DMS114 treated with DMSO at 0.1 percent for 48 hours (cell line): ENCODE results near the gene LILRA6.
"Not testable (repeated sequence)": the region's sequence is repeated elsewhere in the genome, so short reads cannot be mapped to it uniquely, and the experiment has no call there.

Experiments
- DNase-seq: peaks from one replicate; lab custom pipeline; 2025; ENCODE audit not compliant: unreplicated experiment; lab: John Stamatoyannopoulos, UW

Gene LILRA6

DNA sequence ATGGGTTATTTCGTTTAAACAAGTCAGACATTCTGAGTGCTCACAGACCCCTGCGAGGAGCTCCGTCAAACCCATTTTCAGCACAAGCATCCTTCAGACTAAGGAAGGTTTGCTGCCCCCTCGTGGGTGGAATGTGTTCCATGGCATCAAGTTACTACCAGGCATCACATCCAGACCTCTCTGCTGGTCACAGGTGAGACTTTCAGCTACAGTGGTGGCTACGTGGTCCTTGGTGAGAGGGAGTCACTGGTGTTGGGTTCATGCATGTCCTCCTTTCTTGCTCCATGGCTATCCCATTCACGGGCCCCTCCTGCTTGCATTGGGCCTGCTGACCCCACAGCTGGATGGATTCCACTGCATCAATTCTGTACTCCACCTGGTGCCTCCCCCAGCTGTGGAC is 23.5 kb upstream of the LILRA6 start:
- DNase-seq, result no peak

DNA sequence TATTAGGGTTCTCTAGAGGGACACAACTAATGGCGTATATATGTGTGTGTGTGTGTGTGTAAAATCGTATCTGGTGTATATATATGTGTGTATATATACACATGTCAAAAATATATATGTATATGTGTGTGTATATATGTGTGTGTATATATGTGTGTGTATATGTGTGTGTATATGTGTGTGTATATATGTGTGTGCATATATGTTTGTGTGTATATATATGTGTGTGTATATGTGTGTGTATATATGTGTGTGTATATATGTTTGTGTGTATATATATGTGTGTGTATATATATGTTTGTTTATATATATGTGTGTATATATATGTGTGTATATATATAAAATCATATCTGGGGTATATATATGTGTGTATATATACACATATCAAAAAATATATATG is 19.9 kb upstream of the LILRA6 start:
- no peak for DNase-seq

DNA sequence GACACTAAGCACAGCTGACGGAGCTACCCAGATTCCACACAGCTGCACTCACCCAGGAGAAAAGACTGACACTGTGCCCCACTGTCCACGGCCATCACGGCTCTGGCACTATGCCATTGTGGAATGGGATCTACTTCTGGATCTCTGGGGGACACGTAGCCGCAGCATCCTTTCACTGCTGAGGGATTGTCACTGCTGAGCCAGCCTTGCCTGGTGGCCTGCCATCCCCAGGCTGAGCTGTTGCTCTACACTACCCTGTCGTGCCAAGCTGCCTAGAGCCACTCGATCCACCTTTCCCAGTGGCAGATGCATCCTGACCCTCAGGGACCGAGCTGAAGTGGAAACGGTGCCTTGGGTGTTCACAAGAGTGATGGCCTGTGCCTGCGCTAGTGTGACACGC is 19.5 kb upstream of the LILRA6 start:
- DNase-seq, result no peak

- no peak for DNase-seq
Measured at GRCh38 chr19:54257116-54257480, 14.5 kb upstream of the LILRA6 start, which contains the start of gene LILRB5. Gene LILRB5 (minus strand): TSS chr19:54257273. CDS start chr19:54257193, 80 bp downstream.

DNA sequence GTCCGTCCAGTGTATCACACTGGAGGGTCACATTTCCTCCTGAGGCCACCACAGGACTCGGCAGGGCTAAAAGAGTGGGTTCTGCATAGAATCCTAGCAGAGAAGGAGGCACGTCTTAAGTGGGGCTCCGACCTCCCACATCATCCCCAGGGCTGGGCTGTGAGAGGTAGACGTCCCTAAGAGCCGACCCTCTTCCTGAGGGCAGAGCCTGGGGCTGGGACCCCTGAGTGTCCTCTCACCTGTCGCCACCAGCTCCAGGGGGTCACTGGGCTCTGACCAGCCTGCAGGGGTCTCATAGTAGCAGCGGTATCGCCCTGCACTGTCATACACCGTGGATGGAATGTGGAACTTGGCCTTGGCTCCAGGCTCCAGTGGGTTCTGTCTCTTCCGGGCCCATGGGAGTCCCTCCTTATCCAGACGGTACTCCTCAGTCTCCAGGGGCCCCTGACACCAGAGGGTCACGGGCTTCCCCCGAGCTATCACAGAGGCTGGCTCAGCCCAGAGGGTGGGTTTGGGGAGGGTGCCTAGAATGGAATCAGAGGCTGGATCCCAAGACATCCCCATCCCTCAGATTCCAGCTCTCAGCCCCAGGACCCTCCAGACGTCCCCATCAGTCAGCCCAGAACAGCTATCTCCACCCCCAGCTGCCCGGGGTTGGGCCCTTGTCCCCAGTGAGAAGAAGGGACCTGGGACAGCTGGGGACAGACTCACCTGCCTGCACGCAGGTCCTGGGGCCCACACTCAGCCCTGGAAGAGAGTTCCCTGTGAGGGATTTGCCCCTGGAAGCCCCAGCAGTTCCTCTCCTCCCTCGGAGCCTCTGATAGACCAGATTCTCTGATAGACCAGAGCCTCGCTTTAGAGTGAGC is 13.9 kb upstream of the LILRA6 start:
- no peak for DNase-seq

GRCh38 chr19:54255105-54255775 is 12.7 kb upstream of the LILRA6 start:
- no peak for DNase-seq

GRCh38 chr19:54254195-54254906 is 11.8 kb upstream of the LILRA6 start:
- no peak for DNase-seq

GRCh38 chr19:54253331-54254194 is 11.0 kb upstream of the LILRA6 start:
- no peak for DNase-seq

GRCh38 chr19:54252845-54253244 is 10.3 kb upstream of the LILRA6 start:
- no peak for DNase-seq

DNA sequence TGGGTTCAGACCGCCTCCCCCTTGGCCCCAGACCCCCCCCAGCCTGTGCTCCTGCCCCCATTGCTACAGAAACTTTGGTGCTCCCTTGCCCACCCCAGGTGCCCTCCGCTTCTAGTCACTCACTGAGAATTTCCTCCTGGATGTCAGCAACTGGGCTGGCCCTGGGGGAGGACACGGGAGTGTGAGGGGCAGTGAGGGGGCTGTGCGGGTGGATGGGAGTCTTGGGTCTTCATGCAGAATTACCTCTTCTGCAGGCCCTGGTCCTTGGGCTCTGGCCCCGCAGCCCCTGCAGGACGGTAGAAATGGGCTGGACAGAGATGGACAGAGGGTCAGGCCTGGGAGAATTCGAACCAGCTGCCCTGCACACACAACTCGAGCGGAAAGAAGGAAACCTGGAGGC is 9.7 kb upstream of the LILRA6 start:
- DNase-seq, result no peak

GRCh38 chr19:54248016-54248601 is 5.5 kb upstream of the LILRA6 start:
- DNase-seq, result no peak

- no peak for DNase-seq
Measured at GRCh38 chr19:54247106-54247930, 4.7 kb upstream of the LILRA6 start.

GRCh38 chr19:54245936-54246335 is 3.3 kb upstream of the LILRA6 start:
- no peak for DNase-seq

- DNase-seq, result not testable (repeated sequence)
Measured at GRCh38 chr19:54243809-54244208, 1.2 kb upstream of the LILRA6 start.

GRCh38 chr19:54242234-54242633 is 356 bp downstream of the LILRA6 start:
- not testable (repeated sequence) for DNase-seq

- DNase-seq, result not testable (repeated sequence)
Measured at GRCh38 chr19:54240372-54241336, 1.9 kb downstream of the LILRA6 start.

GRCh38 chr19:54239491-54240371 is 2.9 kb downstream of the LILRA6 start:
- DNase-seq, result not testable (repeated sequence)
